DOHH2 (cell line): Measurements from ENCODE around the gene RCAN3.

Experiments used
- H3F3A ChIP-seq: fragments of 200-600 bp; sonication (generic), shearing (Covaris generic); 2 replicates; pipeline ENCODE4 v1.6.0; 2016; ENCODE audit warnings: antibody characterized with exemption, mild to moderate bottlenecking; ENCODE audit not compliant: control insufficient read depth, insufficient read depth
- H3K27ac ChIP-seq: fragments of 200-600 bp; sonication (generic); 2 replicates; pipeline ENCODE4 v1.5.1; 2014; ENCODE audit warnings: low read depth, mild to moderate bottlenecking, low read length, moderate library complexity
- H3K27me3 ChIP-seq: fragments of 200-600 bp; sonication (generic); 2 replicates; pipeline ENCODE4 v1.6.1; 2014; ENCODE audit warnings: mild to moderate bottlenecking, low read length, mixed read lengths; ENCODE audit not compliant: control insufficient read depth
- H3K36me3 ChIP-seq: fragments of 200-600 bp; sonication (generic); 2 replicates; pipeline ENCODE4 v1.6.1; 2014; ENCODE audit warnings: mild to moderate bottlenecking, low read length, moderate library complexity, mixed read lengths; ENCODE audit not compliant: control insufficient read depth
- H3K4me1 ChIP-seq: fragments of 200-600 bp; sonication (generic); 2 replicates; pipeline ENCODE4 v1.6.1; 2014; ENCODE audit warnings: mild to moderate bottlenecking, low read length, mixed read lengths; ENCODE audit not compliant: control insufficient read depth
- H3K4me2 ChIP-seq: fragments of 200-600 bp; sonication (generic); 2 replicates; pipeline ENCODE4 v1.6.0; 2014; ENCODE audit warnings: mild to moderate bottlenecking, low read length, moderate library complexity
- H3K4me3 ChIP-seq: fragments of 200-600 bp; sonication (generic); 2 replicates; pipeline ENCODE4 v1.5.1; 2014; ENCODE audit warnings: mild to moderate bottlenecking, low read length, mixed read lengths
- H3K79me2 ChIP-seq: fragments of 200-600 bp; sonication (generic); 2 replicates; pipeline ENCODE4 v1.6.1; 2014; ENCODE audit warnings: mild to moderate bottlenecking, low read length, mixed read lengths; ENCODE audit not compliant: control insufficient read depth
- H3K9me2 ChIP-seq: fragments of 200-600 bp; sonication (generic); replicated peaks from 2 replicates; pipeline ENCODE4 v1.6.1; 2014; ENCODE audit warnings: mild to moderate bottlenecking, low read length, mixed read lengths; ENCODE audit not compliant: control insufficient read depth
- H3K9me3 ChIP-seq: fragments of 200-600 bp; sonication (generic); 2 replicates; pipeline ENCODE4 v1.6.1; 2014; ENCODE audit warnings: antibody characterized with exemption, low read length, mixed read lengths; ENCODE audit not compliant: control insufficient read depth, insufficient read depth
- H4K20me1 ChIP-seq: fragments of 200-600 bp; sonication (generic); 2 replicates; pipeline ENCODE4 v1.6.0; 2014; ENCODE audit warnings: low read depth, mild to moderate bottlenecking, antibody characterized with exemption, low read length, moderate library complexity; ENCODE audit not compliant: control insufficient read depth, insufficient read depth
- CTCF ChIP-seq: fragments of 200-600 bp; sonication (generic); IDR thresholded peaks from one replicate; pipeline ENCODE4 v1.5.1; 2014; ENCODE audit warnings: antibody characterized with exemption, mild to moderate bottlenecking, low read depth, low read length; ENCODE audit not compliant: poor library complexity, severe bottlenecking
- EZH2phosphoT487 ChIP-seq: fragments of 200-600 bp; sonication (generic); IDR thresholded peaks from 2 replicates; pipeline ENCODE4 v1.6.1; 2017; ENCODE audit warnings: borderline replicate concordance, mild to moderate bottlenecking, antibody characterized with exemption, low read length, moderate library complexity, mixed read lengths

Gene RCAN3

GRCh38 chr1:24553931-24554330 lies 51.3 kb downstream of the RCAN3 start:
- H3K27me3 ChIP-seq, result peaks cover 9% of the 10 kb centered on the region
- no peak overlapping the region for H3K27ac ChIP-seq
- no peak overlapping the region for H3K4me2 ChIP-seq
- H4K20me1 ChIP-seq, result no peaks in the 10 kb centered on the region
- no peaks in the 10 kb centered on the region for H3K9me3 ChIP-seq
- H3K79me2 ChIP-seq, result no peaks in the 10 kb centered on the region
- no peak for TF ChIP-seq EZH2phosphoT487
- TF ChIP-seq CTCF, result no peak
- H3K4me1 ChIP-seq, result peaks cover 45% of the 10 kb centered on the region
- H3F3A ChIP-seq, result no peaks in the 10 kb centered on the region
- H3K4me3 ChIP-seq, result no peak overlapping the region
- H3K9me2 ChIP-seq, result no peaks in the 10 kb centered on the region
- H3K36me3 ChIP-seq, result no peaks in the 10 kb centered on the region

- no peak overlapping the region for H3K27ac ChIP-seq
- H3F3A ChIP-seq, result no peaks in the 10 kb centered on the region
- H3K9me2 ChIP-seq, result no peaks in the 10 kb centered on the region
- peaks cover 9% of the 10 kb centered on the region for H3K27me3 ChIP-seq
- no peak overlapping the region for H3K4me3 ChIP-seq
- no peaks in the 10 kb centered on the region for H4K20me1 ChIP-seq
- H3K9me3 ChIP-seq, result no peaks in the 10 kb centered on the region
- H3K4me1 ChIP-seq, result peaks cover 37% of the 10 kb centered on the region
- H3K79me2 ChIP-seq, result no peaks in the 10 kb centered on the region
- H3K4me2 ChIP-seq, result no peak overlapping the region
- no peak for TF ChIP-seq EZH2phosphoT487
- TF ChIP-seq CTCF, result no peak
- no peaks in the 10 kb centered on the region for H3K36me3 ChIP-seq
These were observed 52.1 kb downstream of the RCAN3 start for GRCh38 chr1:24554714-24555113.

- no peaks in the 10 kb centered on the region for H3K9me3 ChIP-seq
- H3K4me1 ChIP-seq, result peaks cover 27% of the 10 kb centered on the region
- peak within 1 kb of the TSS; percentile 71 for H3K4me3 ChIP-seq
- no peak for TF ChIP-seq EZH2phosphoT487
- H3K4me2 ChIP-seq, result peak within 1 kb of the TSS; percentile 83
- no peaks in the 10 kb centered on the region for H4K20me1 ChIP-seq
- H3K9me2 ChIP-seq, result no peaks in the 10 kb centered on the region
- H3K79me2 ChIP-seq, result no peaks in the 10 kb centered on the region
- no peak within 1 kb of the TSS for H3K27ac ChIP-seq
- H3F3A ChIP-seq, result no peaks in the 10 kb centered on the region
- no peaks in the 10 kb centered on the region for H3K36me3 ChIP-seq
- H3K27me3 ChIP-seq, result peaks cover 9% of the 10 kb centered on the region
These were observed 53.2 kb downstream of the RCAN3 start, which contains the start of gene NCMAP for GRCh38 chr1:24555591-24556413. Gene NCMAP (plus strand): TSS chr1:24556087. CDS start chr1:24595431, 39,344 bp downstream.

- Histone ChIP-seq H3K27ac (no peak overlapping the region), H3K4me2 (peak overlapping the region; percentile 83), H3K9me3 (no peaks in the 10 kb centered on the region), H3K79me2 (no peaks in the 10 kb centered on the region), H3F3A (no peaks in the 10 kb centered on the region), H3K4me3 (peak overlapping the region; percentile 71), H3K27me3 (peaks cover 9% of the 10 kb centered on the region), H4K20me1 (no peaks in the 10 kb centered on the region), H3K4me1 (peaks cover 21% of the 10 kb centered on the region), H3K36me3 (no peaks in the 10 kb centered on the region), H3K9me2 (no peaks in the 10 kb centered on the region)
- TF ChIP-seq EZH2phosphoT487 (no peak), CTCF (no peak)
These were observed 53.8 kb downstream of the RCAN3 start for GRCh38 chr1:24556414-24556795.
